ENCODE results near the gene NID2. TPM values are rescaled to one million over a fixed set of nuclear protein-coding genes. Genes with fewer than 3 reads are reported as not detected.

Gene NID2
- total and polyA plus RNA-seq, 4 donors, result 2.8 to 56.6 (median 26.5) TPM

DNA sequence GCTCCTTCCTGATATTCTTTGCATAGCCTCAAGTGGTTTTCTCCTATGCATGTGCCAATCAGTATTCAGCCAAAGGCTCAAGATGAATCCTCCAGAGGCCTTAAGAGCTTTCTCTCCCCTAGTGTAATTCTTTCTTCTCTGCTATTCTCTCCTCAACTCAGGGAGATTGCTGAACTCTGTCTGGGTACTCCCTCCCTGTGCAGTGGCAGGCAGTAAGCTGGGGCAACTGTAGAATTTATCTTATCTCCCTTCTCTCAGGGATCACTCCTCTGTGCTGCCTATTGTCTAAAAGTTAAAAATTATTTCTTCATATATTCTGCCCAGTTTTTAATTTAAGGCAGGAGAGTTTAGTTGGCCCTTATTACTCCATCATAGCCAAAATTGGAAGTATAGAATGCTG, 108.0 kb downstream of the NID2 start:
- intact Hi-C loops (cut with DNase I), result no loop called here
- H3K4me3 ChIP-seq (ENCODE audit: low read length in 2 of 2), result no peak overlapping the region
- DNase-seq (no peak), ATAC-seq (ENCODE audit: low FRiP score) (no peak)
- H3K27ac ChIP-seq (ENCODE audit: low read depth in 1 of 2, low read length in 2 of 2), result no peak overlapping the region
- no peaks in the 10 kb centered on the region for H3K27me3 ChIP-seq (ENCODE audit: control insufficient read depth in 1 of 2, insufficient read depth in 2 of 2, low read length in 1 of 2)
- H3K4me1 ChIP-seq (ENCODE audit: control insufficient read depth in 1 of 2, insufficient read depth in 2 of 2, low read length in 2 of 2), result peaks cover 0 to 2% of the 10 kb centered on the region in 2 donors
- H3K9me3 ChIP-seq (ENCODE audit: control insufficient read depth, low read length), result peaks cover 4% of the 10 kb centered on the region
- no peaks in the 10 kb centered on the region for H3K36me3 ChIP-seq (ENCODE audit: control insufficient read depth in 1 of 2, insufficient read depth in 2 of 2, low read length in 1 of 2)

DNA sequence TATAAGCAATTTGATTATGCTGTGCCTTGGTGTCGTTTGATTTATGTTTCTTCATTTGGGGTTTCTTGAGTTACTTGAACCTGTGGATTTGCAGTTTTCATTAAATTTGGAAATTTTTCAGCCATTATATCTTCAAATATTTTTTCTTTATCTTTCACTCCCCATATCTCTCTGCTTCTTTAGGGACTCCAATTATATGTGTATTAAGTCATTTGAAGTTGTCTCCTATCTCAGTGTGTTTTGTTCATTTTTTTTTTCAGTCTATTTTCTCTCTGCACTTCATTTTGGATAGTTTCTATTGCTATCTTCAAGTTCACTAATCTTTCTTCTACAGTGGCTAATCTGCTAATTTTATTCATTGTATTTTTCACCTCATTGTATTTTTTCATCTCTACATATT, 108.9 kb downstream of the NID2 start:
- intact Hi-C loops (cut with DNase I), result no loop called here
- H3K36me3 ChIP-seq (ENCODE audit: control insufficient read depth in 1 of 2, insufficient read depth in 2 of 2, low read length in 1 of 2), result no peaks in the 10 kb centered on the region
- H3K4me3 ChIP-seq (ENCODE audit: low read length in 2 of 2), result no peak overlapping the region
- peaks cover 0 to 2% of the 10 kb centered on the region in 2 donors for H3K4me1 ChIP-seq (ENCODE audit: control insufficient read depth in 1 of 2, insufficient read depth in 2 of 2, low read length in 2 of 2)
- peaks cover 4% of the 10 kb centered on the region for H3K9me3 ChIP-seq (ENCODE audit: control insufficient read depth, low read length)
- WGBS, 2 donors, result 98% methylated on average over 1 of the region's 1 CpG
- ATAC-seq (ENCODE audit: low FRiP score) (no peak), DNase-seq (no peak)
- H3K27ac ChIP-seq (ENCODE audit: low read depth in 1 of 2, low read length in 2 of 2), result no peak overlapping the region
- H3K27me3 ChIP-seq (ENCODE audit: control insufficient read depth in 1 of 2, insufficient read depth in 2 of 2, low read length in 1 of 2), result no peaks in the 10 kb centered on the region

- Histone ChIP-seq H3K27ac (ENCODE audit: low read depth in 1 of 2, low read length in 2 of 2) (no peak overlapping the region), H3K9me3 (ENCODE audit: control insufficient read depth, low read length) (peaks cover 2% of the 10 kb centered on the region), H3K4me1 (ENCODE audit: control insufficient read depth in 1 of 2, insufficient read depth in 2 of 2, low read length in 2 of 2) (no peaks in the 10 kb centered on the region), H3K36me3 (ENCODE audit: control insufficient read depth in 1 of 2, insufficient read depth in 2 of 2, low read length in 1 of 2) (no peaks in the 10 kb centered on the region), H3K4me3 (ENCODE audit: low read length in 2 of 2) (no peak overlapping the region), H3K27me3 (ENCODE audit: control insufficient read depth in 1 of 2, insufficient read depth in 2 of 2, low read length in 1 of 2) (no peaks in the 10 kb centered on the region)
- DNase-seq (no peak), ATAC-seq (ENCODE audit: low FRiP score) (no peak)
- intact Hi-C loops (cut with DNase I), result no loop called here
- 48% methylated on average over 2 of the region's 2 CpGs for WGBS, 2 donors
These were observed 110.9 kb downstream of the NID2 start for GRCh38 chr14:51957950-51958349.

Other genes with a start within 250 kb of the NID2 start
- gene GNG2, start 208.4 kb downstream of the NID2 start, total RNA-seq, result 10 to 100 TPM; 15.0 to 31.9 TPM
- gene GNG2, start 208.4 kb downstream of the NID2 start, polyA plus RNA-seq, result 10 to 100 TPM in 1 of 2 donors, 1 to 10 TPM in 1; 5.3 to 10.0 TPM
- gene RTRAF, start 79.5 kb downstream of the NID2 start, total RNA-seq, result 100 to 1,000 TPM; 110 to 117 TPM
- 100 to 1,000 TPM; 109 to 117 TPM for gene RTRAF, start 79.5 kb downstream of the NID2 start, polyA plus RNA-seq
- 1 to 10 TPM in 1 of 2 donors, under 1 TPM in 1; 0.71 to 2.9 TPM for gene PTGDR, start 198.6 kb upstream of the NID2 start, total RNA-seq
- gene PTGDR, start 198.6 kb upstream of the NID2 start, polyA plus RNA-seq, result under 1 TPM; 0.13 to 0.38 TPM
- 1 to 10 TPM; 4.3 to 5.1 TPM for gene PTGER2, start 245.3 kb upstream of the NID2 start, total RNA-seq
- under 1 TPM; 0.38 to 0.82 TPM for gene PTGER2, start 245.3 kb upstream of the NID2 start, polyA plus RNA-seq